Neuron (in vitro differentiated cells): Measurements from ENCODE around the gene HNRNPLL.

Source experiments
- H2AFZ ChIP-seq: one replicate; pipeline ENCODE4 v1.6.1; 2013; ENCODE audit warnings: low read depth, mild to moderate bottlenecking, inconsistent platforms, low read length, moderate library complexity
- H3K27me3 ChIP-seq: one replicate; pipeline ENCODE4 v1.6.1; 2013; ENCODE audit warnings: low read length; ENCODE audit not compliant: insufficient read depth
- H3K36me3 ChIP-seq: one replicate; pipeline ENCODE4 v1.6.1; 2013; ENCODE audit warnings: low read length; ENCODE audit not compliant: insufficient read depth
- H3K4me1 ChIP-seq: one replicate; pipeline ENCODE4 v1.6.1; 2013; ENCODE audit warnings: low read length; ENCODE audit not compliant: insufficient read depth
- H3K4me3 ChIP-seq: 2 replicates; pipeline ENCODE4 v1.5.1; 2013; ENCODE audit warnings: mild to moderate bottlenecking, low read length, moderate library complexity
- H3K9me3 ChIP-seq: one replicate; pipeline ENCODE4 v1.6.1; 2013; ENCODE audit warnings: low read length

Gene HNRNPLL

DNA sequence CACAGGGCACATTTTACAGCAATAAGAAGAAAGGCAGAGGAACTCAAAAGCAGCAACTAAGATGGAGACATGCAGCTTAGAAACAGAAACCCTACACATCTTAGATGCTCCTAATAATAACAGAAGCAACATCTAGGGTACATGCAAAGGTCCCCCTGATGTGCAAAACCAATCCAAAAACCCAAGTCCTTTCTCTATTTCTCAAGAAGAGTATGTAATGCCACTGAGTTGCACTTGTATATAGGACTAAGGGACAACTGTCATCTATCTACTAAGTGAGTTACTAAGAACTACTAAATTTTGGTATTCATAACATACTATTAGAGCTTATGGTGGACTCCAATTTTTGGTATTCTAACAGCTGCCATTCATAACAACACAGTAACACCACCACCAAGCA, 28.4 kb downstream of the HNRNPLL start:
- Histone ChIP-seq H3K9me3 (no peaks in the 10 kb centered on the region), H2AFZ (no peak overlapping the region), H3K4me1 (no peaks in the 10 kb centered on the region), H3K27me3 (no peaks in the 10 kb centered on the region), H3K36me3 (peaks cover 67% of the 10 kb centered on the region), H3K4me3 (no peak overlapping the region)

GRCh38 chr2:38572167-38572566, 30.6 kb downstream of the HNRNPLL start:
- Histone ChIP-seq H3K36me3 (peaks cover 70% of the 10 kb centered on the region), H3K4me1 (no peaks in the 10 kb centered on the region), H3K9me3 (no peaks in the 10 kb centered on the region), H3K4me3 (no peak overlapping the region), H3K27me3 (no peaks in the 10 kb centered on the region), H2AFZ (no peak overlapping the region)

- no peaks in the 10 kb centered on the region for H3K4me1 ChIP-seq
- peaks cover 71% of the 10 kb centered on the region for H3K36me3 ChIP-seq
- no peak overlapping the region for H3K4me3 ChIP-seq
- no peak overlapping the region for H2AFZ ChIP-seq
- no peaks in the 10 kb centered on the region for H3K9me3 ChIP-seq
- no peaks in the 10 kb centered on the region for H3K27me3 ChIP-seq
Measured at GRCh38 chr2:38571193-38571592, 31.5 kb downstream of the HNRNPLL start.

DNA sequence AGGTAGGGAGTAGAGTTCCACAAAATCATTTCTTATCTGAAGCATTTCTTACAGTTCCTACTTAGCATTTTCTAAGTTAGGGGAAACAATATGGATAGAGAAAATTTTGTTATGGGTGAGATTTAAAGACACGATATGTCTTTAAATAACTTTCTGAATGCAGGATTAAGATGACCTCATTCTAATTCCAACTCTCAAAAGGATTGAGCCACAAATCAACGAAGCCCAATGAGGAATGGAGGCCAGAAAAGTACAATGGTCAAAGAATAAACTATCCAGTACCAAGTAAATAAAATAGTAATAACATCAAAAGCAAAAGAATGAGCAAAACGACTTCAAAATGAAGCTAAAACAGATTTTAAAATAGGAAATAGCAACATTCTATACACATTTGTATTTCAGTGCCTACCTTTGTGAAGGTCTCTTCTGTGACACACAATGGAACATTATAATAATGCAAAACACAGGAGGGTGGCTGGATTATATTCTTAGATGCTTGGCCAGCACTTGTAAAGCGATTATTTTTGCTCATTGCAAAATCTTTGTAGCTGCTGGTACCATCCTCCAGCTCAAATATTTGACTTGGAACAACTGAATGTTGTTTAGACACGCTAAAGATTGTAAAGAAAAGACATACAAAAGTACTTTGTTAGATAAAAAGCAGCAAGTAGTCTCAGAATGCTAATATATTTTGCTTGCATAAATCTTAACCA, 33.8 kb downstream of the HNRNPLL start:
- no peak overlapping the region for H2AFZ ChIP-seq
- no peaks in the 10 kb centered on the region for H3K9me3 ChIP-seq
- H3K36me3 ChIP-seq, result peaks cover 82% of the 10 kb centered on the region
- no peak overlapping the region for H3K4me3 ChIP-seq
- H3K4me1 ChIP-seq, result no peaks in the 10 kb centered on the region
- H3K27me3 ChIP-seq, result no peaks in the 10 kb centered on the region

DNA sequence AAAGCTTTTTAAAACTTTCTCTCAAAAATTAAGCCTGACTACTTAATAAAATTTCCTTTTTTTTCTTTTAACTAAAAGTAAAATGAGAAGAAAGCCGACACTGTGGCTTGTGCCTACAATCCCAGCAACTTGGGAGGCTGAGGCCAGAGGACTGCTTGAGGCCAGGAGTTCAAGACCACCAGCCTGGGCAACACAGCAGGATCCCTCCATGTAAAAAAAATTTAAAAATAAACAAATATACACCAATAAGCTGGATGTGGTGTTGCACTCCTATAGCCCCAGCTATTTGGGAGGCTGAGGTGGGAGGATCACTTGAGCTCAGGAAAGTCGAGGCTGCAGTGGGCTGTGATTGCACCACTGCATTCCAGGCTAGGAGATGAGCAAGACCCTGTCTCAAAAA, 37.4 kb downstream of the HNRNPLL start:
- H3K27me3 ChIP-seq, result no peaks in the 10 kb centered on the region

DNA sequence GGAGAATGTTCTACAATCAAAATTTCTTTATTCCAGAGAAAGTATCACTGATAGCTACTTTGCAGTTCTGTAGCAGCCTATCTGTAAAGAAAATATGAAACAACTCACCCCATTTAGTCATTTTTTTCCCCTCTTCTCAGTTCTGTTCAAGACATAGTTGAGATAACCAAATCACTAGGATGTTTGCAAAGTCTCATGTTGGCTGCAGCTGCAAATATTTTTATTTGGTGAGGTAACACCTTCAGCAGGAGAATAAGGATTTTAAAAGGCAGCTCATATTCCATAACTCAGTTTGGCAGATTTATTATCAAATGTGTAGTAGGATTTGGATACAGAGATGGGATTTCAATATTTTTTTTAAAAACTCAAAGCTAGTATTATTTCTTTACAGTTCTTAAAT, 41.0 kb downstream of the HNRNPLL start:
- Histone ChIP-seq H3K4me1 (no peaks in the 10 kb centered on the region), H3K27me3 (no peaks in the 10 kb centered on the region), H3K9me3 (no peaks in the 10 kb centered on the region), H2AFZ (no peak overlapping the region), H3K36me3 (peaks cover 62% of the 10 kb centered on the region), H3K4me3 (no peak overlapping the region)

More for the DNA sequence above, 37.4 kb downstream of the HNRNPLL start:
- Histone ChIP-seq H3K4me1 (no peaks in the 10 kb centered on the region), H3K9me3 (no peaks in the 10 kb centered on the region), H3K36me3 (peaks cover 87% of the 10 kb centered on the region), H3K4me3 (no peak overlapping the region), H2AFZ (no peak overlapping the region)

- Histone ChIP-seq H3K4me1 (no peaks in the 10 kb centered on the region), H3K4me3 (no peak overlapping the region), H3K9me3 (no peaks in the 10 kb centered on the region), H3K36me3 (peaks cover 48% of the 10 kb centered on the region), H2AFZ (no peak overlapping the region), H3K27me3 (no peaks in the 10 kb centered on the region)
Measured at GRCh38 chr2:38560092-38560491, 42.6 kb downstream of the HNRNPLL start.

DNA sequence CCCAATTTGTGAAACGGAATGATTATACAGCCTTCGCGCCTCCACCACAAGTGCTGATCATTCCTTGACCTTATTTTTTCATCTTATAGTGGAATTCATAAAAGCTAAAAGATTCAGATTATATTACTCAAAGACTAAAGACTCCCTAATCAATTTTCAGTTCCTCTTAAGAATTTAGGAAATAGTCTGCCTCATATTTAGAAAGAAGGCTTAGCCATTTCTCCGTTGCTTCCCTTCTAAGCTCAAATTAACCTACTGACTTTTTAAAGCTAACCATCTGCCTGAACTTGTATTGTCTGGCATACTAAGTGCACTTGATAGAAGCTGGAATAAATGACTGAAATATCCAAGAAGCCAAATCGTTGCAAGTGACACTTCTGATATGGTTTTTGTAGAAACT, 44.7 kb downstream of the HNRNPLL start:
- Histone ChIP-seq H3K4me3 (no peak overlapping the region), H3K9me3 (no peaks in the 10 kb centered on the region), H2AFZ (no peak overlapping the region), H3K36me3 (peaks cover 30% of the 10 kb centered on the region), H3K27me3 (no peaks in the 10 kb centered on the region), H3K4me1 (no peaks in the 10 kb centered on the region)

DNA sequence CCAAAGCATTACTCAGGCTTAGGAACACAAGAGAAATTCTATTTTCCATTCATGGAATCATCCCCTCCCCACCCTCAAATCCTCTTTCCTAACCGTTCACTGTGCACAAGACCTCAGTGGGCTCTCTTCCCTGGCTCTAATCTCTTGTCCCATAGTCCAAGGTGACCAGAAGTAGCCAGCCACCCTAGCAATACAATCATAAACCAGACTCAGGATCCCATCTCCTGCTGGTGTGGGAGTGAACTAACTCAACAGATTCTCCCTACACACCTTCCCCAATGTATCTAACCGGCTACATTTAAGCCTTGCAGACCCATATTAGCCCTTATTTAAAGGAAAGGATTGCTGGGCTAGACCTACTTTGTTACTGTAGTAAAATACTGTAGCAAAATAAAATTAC, 45.5 kb downstream of the HNRNPLL start:
- no peaks in the 10 kb centered on the region for H3K9me3 ChIP-seq
- peaks cover 23% of the 10 kb centered on the region for H3K36me3 ChIP-seq
- H3K4me1 ChIP-seq, result no peaks in the 10 kb centered on the region
- no peak overlapping the region for H2AFZ ChIP-seq
- H3K27me3 ChIP-seq, result no peaks in the 10 kb centered on the region
- no peak overlapping the region for H3K4me3 ChIP-seq

DNA sequence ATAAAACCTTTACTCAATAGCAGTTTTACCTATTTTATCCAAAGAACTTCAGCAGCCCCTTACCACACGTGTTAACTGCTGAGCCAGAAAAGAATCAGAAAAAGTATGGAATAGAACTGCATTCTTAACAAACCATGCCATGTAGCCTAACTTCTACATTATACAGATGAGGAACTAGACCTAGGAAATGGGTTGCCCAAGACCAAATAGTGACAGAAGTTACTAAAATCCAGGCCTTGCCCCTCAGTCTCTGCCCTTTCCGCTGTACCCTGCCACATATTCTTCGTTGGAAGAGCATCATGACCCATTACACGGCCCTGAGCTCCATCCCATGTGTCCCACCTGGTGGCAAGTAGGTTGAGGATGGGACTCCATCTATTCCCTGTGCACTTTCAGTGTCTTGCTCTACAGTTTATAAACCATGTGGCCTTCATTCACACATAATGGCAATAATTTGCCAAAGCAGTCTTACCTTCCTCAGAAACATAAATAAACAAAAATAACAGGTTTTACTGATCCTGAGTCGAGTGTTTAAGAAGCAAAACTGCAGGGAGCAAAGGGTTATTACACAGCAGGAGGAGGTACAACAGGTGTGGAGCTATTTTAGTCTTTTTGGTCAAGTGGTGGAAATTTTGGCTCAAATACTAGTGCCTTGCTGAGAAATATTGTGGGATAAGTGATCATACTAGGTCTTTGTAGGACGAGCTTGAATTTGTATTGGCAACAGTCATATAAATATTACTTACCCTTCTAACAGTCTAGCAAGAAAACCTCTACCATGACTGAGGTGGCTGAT, 46.5 kb downstream of the HNRNPLL start:
- Histone ChIP-seq H3K27me3 (no peaks in the 10 kb centered on the region), H3K36me3 (peaks cover 13% of the 10 kb centered on the region), H3K9me3 (no peaks in the 10 kb centered on the region), H3K4me3 (no peak overlapping the region), H2AFZ (no peak overlapping the region), H3K4me1 (no peaks in the 10 kb centered on the region)

DNA sequence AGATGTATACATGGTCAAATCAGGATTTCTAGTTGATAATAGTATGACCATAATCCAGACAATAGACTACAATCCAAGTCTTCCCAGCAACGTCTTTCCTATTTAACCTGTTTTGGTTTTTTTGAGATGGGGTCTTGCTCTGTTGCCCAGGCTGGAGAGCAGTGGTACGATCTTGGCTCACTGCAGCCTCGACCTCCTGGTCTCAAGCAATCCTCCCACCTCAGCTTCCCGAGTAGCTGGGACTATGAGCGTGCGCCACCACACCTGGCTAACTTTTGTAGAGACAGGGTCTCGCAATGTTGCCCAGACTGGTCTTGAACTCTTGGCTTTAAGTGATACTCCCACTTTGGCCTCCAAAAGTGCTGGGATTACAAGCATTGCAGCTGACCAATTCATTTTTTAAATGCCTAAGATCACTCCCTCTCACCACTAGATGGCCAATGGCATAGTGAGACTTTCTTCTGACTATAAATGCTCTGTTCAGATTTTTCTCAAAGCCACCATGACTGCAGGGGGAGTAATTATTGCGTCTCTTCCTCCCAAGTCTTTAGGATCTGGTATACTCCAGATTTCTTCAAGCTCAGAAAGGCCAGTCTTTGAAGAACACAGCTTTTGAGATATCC, 47.6 kb downstream of the HNRNPLL start:
- Histone ChIP-seq H2AFZ (no peak overlapping the region), H3K9me3 (no peaks in the 10 kb centered on the region), H3K27me3 (no peaks in the 10 kb centered on the region), H3K36me3 (peaks cover 2% of the 10 kb centered on the region), H3K4me1 (no peaks in the 10 kb centered on the region), H3K4me3 (no peak overlapping the region)

- H2AFZ ChIP-seq, result no peak overlapping the region
- no peaks in the 10 kb centered on the region for H3K27me3 ChIP-seq
- no peak overlapping the region for H3K4me3 ChIP-seq
- H3K9me3 ChIP-seq, result no peaks in the 10 kb centered on the region
- H3K36me3 ChIP-seq, result no peaks in the 10 kb centered on the region
- no peaks in the 10 kb centered on the region for H3K4me1 ChIP-seq
Measured at GRCh38 chr2:38553554-38553953, 49.2 kb downstream of the HNRNPLL start.

DNA sequence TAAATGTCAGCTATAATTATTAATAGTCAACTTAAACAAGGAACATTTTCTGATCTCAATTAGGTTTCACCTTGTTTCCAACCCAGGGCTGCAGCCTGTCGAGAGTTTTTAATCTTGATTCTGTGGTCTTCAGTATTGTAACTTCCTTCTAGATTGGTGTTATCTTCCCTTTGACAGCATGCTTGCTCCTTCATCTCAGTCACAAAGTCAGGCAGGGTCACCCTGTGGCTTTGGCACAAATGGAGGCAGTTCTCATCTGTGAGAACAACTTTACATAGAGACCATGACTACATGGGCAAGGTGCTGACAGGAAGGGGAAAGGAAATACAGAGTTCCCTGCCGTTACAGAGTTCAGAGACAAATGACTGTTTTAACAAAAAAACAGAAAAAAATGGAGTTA, 50.5 kb downstream of the HNRNPLL start:
- Histone ChIP-seq H3K36me3 (no peaks in the 10 kb centered on the region), H3K27me3 (no peaks in the 10 kb centered on the region)

More for the DNA sequence above, 50.5 kb downstream of the HNRNPLL start:
- Histone ChIP-seq H3K4me3 (no peak overlapping the region), H3K4me1 (no peaks in the 10 kb centered on the region), H2AFZ (no peak overlapping the region), H3K9me3 (no peaks in the 10 kb centered on the region)
